ENCODE results near the gene RPL28. TPM values are rescaled to one million over a fixed set of nuclear protein-coding genes. Genes with fewer than 3 reads are reported as not detected.

The RPL28 gene
- 227 TPM for total RNA-seq (ENCODE audit: insufficient read depth, low replicate concordance)

DNA sequence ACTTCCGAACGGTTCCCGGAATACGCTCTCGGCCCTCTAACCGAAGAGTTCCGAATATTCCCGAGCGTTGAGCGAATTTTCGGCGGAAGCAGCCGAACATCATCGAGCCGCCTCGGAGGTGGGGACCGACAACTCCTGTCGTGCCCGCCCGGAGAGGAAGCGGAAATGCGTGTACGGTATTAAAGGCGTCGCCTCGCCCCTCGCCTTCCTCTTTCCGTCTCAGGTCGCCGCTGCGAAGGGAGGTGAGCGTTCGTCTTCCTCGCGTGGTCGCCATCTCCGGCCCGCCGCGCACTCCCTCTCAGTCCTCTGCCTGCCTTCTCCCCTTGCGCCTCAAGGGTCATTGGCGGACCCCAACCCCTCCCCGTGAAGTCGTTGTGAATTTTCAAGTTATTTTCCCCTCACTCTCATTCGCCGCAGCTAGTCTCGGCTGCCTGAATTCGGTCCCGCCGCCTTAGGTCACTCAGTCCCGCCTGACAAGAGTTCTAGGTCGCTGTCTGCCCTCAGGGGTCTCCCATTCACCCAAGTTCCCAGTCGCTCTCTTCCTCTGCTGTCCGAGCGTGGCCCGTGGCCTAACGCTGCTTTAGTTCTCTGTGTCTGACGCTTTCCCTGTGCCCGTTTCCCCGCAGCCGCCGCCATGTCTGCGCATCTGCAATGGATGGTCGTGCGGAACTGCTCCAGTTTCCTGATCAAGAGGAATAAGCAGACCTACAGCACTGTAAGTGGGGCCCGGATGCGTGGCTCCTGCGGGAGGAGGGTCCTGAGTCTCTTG, at the start of gene RPL28:
Gene RPL28 (plus strand): TSS at position 209 of the 769 bp plus-strand sequence. CDS start 426 bp downstream, at position 635.
- peak; percentile 100 for DNase-seq (ENCODE audit: low spot score)

DNA sequence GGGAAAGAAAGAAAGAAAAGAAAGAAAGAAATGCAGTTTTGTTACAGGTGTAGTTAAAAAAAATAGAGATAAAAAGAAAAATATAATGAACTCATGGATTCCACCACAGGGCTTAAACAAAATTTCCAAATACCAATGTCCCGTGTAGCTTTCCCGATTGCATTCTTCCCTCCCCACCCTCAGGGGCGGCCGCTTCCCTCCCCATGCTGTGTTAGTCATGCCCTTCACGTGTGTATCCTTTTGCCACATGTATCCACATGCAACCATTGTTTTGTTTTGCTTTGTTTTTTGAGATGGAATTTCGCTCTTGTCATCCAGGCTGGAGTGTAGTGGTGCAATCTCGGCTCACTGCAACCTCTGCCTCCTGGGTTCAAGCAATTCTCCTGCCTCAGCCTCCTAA, 49.6 kb upstream of the RPL28 start:
- no peak for DNase-seq (ENCODE audit: low spot score)

DNA sequence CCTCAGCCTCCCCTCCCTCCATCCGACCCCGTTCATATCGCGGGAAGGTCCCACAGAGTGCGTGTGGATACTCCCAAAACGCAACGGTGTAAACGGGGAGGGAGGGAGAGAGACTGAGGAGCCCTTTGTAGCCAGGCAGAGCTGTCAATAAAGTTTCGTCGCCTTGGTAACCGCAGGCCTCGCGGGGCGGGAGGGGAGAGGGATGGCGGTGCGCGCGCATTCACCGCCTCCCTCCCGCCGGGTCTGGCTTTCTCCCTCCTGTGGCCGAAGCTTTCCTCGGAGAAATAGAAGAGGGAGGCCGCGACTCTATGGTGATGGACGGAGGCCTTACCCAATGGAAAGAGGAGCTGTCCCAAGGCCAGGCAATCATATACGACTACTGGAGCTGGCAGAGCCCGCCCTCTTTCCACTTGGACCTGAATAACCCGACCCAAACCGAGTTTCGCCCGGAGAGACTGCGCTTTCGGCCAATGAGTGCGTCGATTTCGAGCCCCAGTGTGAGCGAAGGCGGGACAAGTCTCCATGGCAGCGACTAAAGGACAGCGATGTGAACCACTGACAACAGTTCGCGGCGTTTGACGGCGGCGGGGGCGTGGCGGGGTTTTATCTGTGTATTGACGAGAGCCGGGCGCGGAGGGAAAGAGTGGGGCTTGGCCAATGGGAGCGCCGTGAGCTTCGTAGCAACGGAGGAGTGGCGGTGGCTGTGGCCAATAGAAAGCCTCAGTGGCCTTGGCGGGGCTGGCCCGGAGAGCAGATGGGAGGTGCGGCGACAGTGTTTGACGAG, 46.4 kb upstream of the RPL28 start, which contains the start of gene KMT5C:
Gene KMT5C (plus strand): TSS at position 772 of the 784 bp plus-strand sequence. CDS start 2,061 bp downstream, outside the sequence.
- peak; percentile 100 for DNase-seq (ENCODE audit: low spot score)

DNA sequence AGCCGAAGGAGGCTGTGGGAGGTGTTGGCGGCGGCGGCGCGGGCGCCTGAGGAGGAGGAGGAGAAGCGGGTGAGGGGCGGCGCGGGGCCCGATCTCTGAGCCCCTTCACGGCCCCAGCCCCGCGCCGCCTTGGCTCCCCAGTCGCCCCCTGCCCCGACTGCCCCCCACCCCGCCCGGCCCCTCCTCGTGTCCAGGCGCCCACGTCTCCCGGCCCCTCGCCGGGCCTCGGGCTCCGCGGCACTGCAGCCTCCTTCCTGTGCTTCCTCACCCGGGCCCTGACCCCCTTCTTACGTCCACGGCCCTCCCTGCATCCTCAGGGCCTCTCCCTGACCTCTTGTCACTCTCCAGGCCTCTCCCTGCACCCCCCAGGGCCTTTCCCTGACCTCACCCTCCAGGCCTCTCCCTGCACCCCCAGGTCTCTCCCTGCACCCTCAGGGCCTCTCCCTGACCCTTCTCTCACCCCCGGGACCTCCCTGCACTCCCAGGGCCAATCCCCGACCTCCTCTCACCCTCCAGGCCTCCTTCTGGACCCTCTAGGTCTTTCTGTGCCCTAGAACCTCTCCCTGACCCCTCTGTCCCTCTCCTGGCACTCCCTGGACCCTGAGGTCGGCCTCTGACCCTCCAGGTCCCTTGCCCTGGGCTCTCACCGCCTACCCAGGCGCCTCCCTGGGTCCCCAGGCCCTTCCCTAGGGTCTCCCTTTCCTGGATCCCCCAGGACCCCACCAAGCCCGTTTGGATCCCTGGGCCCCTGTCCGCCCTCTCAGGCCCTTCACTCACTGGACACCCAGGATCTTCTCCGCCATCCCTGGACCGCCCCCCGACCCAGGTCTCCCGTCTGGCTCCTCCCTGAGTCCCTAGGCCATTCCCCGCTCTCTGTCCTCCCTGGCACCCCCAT, 45.6 kb upstream of the RPL28 start:
- DNase-seq (ENCODE audit: low spot score): no peak

DNA sequence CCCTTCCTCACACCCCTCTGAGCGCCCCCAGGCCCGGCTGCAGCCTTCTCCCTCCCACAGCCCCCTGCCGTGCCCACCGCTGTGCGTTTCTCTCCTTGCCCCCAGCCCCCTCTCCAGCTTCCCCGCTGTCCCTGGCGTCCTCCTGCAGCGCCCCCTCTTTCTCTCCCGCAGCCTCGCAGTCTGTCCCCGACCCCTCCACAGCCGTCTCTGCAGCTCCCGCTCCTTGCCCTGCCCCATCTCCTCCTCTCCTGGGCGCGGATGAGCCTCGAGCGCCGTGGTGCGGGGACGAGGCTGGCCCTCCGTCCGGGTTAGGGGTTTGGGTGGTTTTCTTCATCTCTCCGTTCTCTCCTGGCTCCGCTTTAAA, 45.0 kb upstream of the RPL28 start:
- no peak for DNase-seq (ENCODE audit: low spot score)

DNA sequence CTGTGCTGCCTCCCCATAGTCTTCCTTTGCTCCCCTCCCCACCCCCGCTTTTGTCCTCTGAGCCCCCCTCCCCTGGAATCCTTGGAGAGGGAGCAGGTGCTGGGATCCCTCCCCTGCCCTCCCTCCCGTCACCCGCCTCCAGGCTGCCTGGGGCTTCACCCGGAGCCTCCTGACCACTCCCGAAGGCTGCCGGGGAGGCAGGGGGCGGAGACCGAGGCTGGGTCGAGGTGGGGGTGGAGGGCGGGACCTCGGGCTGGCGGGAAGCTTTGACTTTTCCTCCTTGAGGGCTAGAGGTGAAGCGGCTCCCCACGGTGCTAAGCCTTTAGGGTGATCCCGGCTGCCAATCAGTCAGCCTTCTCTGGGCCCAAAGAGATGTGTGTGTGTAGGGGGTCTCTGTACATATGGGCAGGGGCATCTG, 44.6 kb upstream of the RPL28 start:
- DNase-seq (ENCODE audit: low spot score): peak; percentile 52

DNA sequence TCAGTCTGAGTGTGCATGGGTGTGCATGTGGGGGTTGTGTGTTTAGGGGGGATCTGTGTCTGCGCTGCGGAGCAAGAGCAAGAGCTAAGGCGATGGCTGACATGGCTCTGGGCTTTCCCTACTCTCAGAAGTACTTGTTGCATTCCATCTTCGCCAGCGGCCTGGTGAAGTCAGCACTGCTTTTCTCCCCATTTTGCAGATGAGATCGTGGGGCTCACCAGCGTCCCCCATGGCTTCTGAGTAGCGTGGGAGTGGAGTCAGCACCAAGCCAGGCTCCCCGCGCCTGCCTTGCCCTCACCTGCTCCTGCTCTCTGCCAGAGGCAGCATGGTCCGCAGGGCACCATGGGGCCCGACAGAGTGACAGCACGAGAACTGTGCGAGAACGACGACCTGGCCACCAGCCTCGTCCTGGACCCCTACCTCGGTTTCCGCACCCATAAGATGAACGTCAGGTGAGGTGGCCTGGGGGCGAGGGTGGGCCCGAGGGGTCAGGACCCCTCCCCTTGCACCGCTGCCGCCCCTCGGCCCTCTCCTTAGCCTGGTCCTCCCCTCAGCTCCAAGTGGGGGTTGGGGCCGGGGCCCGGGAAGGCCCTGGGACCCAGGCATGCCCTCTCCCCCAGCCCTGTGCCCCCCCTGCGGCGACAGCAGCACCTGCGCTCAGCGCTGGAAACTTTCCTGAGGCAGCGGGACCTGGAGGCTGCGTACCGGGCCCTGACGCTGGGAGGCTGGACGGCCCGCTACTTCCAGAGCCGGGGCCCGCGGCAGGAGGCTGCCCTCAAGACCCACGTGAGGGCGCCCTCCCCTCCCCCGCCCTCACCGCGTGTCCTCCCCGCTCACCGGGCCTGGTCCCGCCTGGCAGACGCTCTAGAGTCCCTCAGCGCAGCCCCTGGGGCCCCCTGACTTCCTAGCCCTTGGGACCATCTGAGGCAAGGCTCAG, 43.9 kb upstream of the RPL28 start:
- DNase-seq (ENCODE audit: low spot score): no peak

DNA sequence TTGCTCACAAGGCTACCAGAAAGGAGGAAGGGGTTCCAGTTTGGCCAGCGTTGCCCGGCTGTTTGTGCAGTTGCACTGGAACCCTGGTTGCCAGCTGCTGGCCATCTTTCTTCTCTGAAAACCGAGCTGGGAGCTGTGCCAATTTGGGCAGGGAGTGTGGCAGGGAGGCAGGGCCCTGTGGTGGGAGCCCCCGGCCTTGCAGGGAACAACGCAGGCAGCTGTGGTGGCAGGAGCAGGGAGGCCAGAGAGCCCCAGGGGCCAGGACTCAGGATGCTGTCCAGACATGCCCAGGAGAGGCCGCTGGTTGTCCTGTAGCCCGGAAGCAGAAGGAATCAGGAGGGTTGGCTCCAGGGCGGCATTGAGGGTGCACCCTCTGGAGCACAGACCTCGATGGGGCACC, 41.3 kb upstream of the RPL28 start:
- DNase-seq (ENCODE audit: low spot score): no peak

DNA sequence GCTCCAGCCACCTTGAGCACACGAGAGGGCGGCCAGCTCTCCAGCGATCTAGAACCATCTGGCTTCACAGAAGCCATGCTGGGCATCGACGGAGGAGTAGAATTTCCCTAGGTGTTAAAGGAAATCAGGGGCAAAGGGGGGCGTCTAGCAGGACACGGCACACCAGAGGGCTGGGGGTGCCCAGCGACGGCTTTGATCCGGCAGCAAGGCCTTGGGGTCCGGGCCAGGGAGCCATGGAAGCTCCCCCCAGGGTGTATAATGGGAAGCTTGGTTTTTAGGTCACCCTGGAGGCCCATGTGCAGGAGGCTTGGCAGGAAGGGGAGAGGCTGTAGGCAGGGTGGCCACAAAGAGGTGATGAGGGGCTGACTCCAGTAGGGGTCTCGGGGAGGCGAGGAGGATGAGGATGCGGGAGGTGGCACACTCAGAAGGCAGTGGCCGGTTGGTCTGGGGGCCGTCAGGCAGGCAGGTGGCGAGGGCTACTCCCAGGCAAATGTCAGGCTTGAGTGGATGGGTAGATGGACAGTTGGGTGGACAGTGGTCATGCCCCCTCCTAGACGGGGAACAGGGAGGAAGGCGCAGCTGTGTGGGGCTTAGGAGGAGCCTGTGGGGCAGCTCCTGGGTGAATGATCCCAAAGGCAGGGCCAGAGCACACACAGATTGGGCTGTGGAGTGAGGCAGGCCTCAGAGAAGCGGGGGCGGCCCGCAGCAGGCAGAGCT, 40.5 kb upstream of the RPL28 start:
- DNase-seq (ENCODE audit: low spot score): no peak

DNA sequence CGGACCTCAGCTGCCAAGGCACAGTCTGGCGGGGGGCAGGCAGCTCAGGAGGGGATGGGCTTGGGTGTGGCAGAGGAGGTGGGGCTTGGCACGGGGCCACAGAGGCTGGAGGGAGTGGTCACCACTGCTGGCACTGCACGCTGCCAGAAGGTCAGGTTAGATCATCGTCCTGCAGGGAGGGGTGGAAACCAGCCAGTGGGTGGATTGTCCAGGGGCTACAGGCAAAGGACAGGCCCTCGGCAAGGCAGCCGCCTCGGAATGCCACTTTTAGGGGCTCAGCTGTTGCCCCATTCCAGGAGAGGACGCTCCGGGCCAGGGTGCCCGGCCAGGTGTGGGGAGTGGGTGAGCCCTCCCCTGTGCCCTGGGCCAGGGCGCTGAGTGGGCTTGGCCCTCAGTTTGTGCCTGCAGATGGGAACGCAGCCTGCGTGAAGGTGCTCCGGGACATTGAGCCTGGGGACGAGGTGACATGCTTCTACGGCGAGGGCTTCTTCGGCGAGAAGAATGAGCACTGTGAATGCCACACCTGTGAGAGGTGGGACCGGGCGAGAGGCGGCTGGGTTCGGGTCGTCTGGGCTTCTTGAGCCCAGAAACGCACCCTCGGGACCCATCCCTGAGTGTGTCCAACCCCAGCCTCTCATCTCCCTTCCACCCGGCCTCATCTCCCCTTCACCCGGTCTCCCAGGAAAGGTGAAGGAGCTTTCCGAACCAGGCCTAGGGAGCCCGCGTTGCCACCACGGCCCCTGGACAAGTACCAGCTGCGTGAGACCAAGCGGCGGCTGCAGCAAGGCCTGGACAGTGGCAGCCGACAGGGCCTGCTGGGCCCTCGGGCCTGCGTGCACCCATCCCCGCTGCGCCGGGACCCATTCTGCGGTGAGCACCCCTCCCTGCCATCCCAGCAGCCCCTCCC, 39.7 kb upstream of the RPL28 start:
- DNase-seq (ENCODE audit: low spot score): peak; percentile 48

DNA sequence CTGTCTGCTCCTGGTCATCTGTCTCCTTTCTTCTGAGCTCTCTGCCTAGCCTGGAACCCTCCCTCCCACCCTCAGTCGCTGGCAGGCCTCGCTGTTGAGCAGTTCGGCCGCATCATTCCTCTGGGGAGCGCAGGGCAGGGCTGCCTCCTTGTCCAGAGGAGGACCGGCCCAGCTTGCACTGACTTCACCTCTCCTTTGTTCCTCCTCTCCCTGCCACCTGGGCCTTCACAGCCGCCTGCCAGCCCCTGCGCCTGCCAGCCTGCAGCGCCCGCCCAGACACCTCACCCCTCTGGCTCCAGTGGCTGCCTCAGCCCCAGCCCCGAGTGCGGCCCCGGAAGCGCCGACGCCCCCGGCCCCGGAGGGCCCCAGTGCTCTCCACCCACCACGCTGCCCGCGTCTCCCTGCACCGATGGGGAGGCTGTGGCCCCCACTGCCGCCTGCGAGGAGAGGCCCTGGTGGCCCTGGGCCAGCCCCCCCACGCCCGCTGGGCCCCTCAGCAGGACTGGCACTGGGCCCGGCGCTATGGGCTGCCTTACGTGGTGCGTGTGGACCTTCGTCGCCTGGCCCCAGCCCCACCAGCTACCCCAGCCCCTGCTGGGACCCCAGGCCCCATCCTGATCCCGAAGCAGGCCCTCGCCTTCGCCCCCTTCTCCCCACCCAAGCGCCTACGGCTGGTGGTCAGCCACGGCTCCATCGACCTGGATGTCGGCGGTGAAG, 38.8 kb upstream of the RPL28 start:
- no peak for DNase-seq (ENCODE audit: low spot score)

DNA sequence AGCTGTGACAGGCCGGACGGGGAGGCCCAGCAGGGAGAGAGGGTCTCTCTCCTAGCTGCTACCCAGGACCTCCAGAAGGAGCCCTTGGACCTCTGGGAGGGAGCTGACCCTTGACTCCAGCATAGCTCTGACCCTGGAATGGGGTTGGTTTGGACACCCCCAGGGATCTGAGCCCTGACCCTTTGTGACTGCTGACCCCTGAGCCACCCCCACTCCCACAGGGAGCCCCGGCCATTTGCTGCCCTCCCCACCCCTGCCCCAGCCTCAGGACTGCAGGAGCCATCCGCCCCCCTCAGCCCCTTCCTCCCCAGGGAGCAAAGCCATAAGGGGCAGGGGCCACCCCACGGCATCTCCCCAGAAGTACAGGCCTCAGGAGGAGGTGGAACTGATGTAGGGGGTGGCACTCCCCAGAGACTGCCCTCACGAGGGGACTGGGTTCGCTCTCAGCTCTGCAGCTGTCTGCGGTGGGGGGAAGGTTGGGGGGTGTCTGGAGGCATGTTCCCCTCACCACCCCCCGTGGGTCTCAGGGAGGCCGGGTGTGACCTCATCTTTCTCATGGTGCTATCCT, 38.2 kb upstream of the RPL28 start:
- DNase-seq (ENCODE audit: low spot score): no peak

DNA sequence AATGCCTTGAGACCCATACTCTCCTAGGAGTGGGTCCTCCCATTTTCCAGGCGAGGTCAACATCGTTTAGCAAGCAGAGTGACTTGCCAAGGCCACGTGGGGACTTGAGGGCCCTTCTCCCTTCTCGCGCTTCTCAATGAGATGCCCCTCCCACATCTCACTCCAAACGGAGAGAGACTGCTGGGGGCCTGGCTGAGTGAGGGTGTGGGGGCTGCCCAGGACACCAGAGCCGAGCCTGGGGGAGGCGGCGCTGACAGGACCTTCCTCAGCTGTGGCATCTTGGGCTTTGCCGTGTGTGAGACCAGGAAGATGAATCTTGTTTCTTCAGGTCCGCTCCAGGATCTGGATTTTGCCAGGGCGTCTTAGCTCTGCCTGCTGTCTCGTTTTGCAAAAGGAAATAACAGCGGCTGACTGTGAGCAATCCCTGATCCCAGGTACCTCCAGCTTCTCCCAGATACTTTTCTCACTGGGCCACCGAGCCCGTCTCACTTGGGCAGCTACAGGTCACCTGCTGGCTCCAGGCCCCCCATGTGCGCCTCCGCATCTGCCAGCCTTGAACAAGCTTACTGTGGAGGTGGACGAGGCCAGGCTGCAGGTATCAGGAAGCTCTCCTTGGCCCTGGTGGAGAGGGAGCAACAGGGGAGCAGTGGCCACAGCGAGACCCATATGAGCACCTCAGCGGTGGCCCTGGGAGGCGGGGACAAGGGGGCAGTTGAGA, 37.3 kb upstream of the RPL28 start:
- DNase-seq (ENCODE audit: low spot score): no peak

DNA sequence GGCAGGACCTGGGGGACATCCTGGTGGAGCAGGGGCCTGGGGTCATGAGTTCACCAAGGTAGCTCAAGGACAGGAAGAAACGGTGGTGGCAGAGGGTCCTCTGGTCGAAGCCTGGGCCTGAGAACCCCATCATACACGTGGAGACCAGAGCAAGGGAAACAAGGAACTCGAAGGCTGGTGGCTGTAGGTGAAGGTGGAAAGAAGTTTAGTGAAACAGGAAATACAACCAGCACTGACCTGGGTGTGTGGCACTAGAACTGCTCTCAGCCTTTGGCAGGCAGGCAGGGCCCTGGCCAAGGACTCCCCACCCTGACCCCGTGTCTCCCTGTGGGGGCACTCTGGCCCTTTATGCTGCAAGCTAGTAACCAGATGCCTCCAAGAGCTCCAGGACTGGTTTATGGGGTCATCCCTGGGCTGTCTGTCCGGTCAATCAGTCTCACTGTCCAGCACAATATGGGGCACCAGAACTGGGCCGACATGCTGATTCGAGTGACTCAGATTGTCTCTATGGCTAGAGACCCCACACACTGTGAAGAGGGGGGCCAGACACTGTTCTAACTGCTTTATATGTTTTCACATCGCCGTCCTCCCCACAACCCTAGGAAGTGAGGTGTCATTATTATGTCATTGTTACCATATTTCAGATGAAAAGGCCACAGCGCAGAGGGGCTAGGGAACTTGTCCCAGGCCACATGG, 35.0 kb upstream of the RPL28 start:
- no peak for DNase-seq (ENCODE audit: low spot score)

DNA sequence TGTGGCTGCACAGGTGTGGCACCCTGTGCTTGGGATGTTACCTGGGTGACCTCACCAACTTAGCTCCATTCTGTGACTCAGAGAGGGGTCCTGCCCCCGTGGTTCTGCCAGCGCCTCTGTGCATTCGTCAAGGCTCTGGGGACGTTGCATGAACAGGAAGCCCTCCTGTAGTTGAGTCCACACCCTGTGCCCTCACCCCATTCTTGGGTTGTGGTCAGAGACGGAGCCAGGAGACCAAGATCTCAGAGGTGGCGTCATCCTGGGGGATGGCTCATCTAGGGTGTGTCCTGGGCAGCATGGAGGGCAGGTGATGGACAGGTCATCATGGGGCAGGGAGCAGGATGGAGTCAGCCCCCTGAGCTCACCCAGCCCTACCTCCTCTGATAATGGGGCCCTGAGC, 33.7 kb upstream of the RPL28 start:
- no peak for DNase-seq (ENCODE audit: low spot score)

DNA sequence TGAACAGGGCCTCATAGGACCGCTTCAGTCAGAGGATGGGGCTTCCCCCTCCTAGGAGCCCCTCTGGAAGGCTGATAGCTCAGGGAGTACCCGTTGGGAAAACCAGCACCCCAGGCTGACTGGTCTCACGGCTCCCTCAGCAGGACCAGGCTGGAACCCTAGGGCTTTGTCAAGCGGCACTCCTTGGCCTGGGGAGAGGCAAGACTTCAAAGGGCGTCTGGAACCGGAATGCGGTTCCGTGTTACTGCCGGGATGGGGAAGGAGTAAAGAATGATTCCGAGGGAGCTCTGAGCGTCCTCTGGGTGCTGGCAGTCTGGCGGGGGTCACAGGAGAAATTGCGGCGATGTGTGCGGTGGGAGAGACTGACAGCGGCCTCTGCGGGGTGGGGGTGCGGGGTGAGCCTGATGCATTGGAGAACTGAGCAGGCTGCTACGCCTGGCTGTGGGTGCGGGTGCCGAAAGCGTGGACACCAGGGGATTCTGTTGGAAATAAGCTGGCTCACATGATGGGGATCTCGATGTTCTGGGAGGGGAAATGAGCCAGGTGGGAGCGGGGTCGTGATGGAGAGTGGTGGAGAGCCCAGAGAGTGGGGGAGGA, 33.1 kb upstream of the RPL28 start:
- no peak for DNase-seq (ENCODE audit: low spot score)

All from umbilical cord (tissue), 2 donors.